KBM-7 (cell line): ENCODE measurements around the gene POU2F1.

Experiments used
- DNase-seq: peaks from one replicate; pipeline ENCODE4 v3.0.0-alpha.2; 2015
- in situ Hi-C: fragments of 300-500 bp; cut with MboI; formaldehyde crosslinking; loops from 2 replicates; pipeline ENCODE4 v1.14.3; 2020; ENCODE audit warnings: low sequenced_read_pairs, low pct_unique_long_range_greater_than_20kb, mixed read lengths

Gene POU2F1

GRCh38 chr1:167446966-167447365 is 226.3 kb downstream of the POU2F1 start:
- in situ Hi-C loops = no loop called here
- no peak for DNase-seq

GRCh38 chr1:167447521-167448136 is 226.9 kb downstream of the POU2F1 start:
- in situ Hi-C loops = no loop called here
- peak; percentile 83 for DNase-seq

- in situ Hi-C loops = no loop called here
- no peak for DNase-seq
Measured at GRCh38 chr1:167450843-167451242, 230.2 kb downstream of the POU2F1 start.

GRCh38 chr1:167452483-167452882 is 231.8 kb downstream of the POU2F1 start:
- no peak for DNase-seq
- in situ Hi-C loops = no loop called here

- in situ Hi-C loops = no loop called here
- no peak for DNase-seq
Measured at GRCh38 chr1:167453123-167453522, 232.4 kb downstream of the POU2F1 start.

- in situ Hi-C loops = no loop called here
- DNase-seq = peak; percentile 60
Measured at GRCh38 chr1:167454304-167454893, 233.7 kb downstream of the POU2F1 start.

GRCh38 chr1:167454894-167455785 is 234.5 kb downstream of the POU2F1 start:
- DNase-seq = peak; percentile 77
- in situ Hi-C loops = no loop called here

GRCh38 chr1:167455786-167456446 is 235.2 kb downstream of the POU2F1 start:
- in situ Hi-C loops = no loop called here
- DNase-seq = peak; percentile 30

- in situ Hi-C loops = no loop called here
- no peak for DNase-seq
Measured at GRCh38 chr1:167456524-167456923, 235.8 kb downstream of the POU2F1 start.

GRCh38 chr1:167456926-167457325 is 236.2 kb downstream of the POU2F1 start:
- in situ Hi-C loops = no loop called here
- DNase-seq = no peak

GRCh38 chr1:167457936-167458584 is 237.4 kb downstream of the POU2F1 start:
- no peak for DNase-seq
- in situ Hi-C loops = no loop called here

GRCh38 chr1:167460836-167461235 is 240.2 kb downstream of the POU2F1 start:
- no peak for DNase-seq
- in situ Hi-C loops = no loop called here

GRCh38 chr1:167462341-167462740 is 241.7 kb downstream of the POU2F1 start:
- no peak for DNase-seq
- in situ Hi-C loops = no loop called here

GRCh38 chr1:167463080-167463479 is 242.4 kb downstream of the POU2F1 start:
- no peak for DNase-seq
- in situ Hi-C loops = no loop called here

GRCh38 chr1:167463875-167464575 is 243.3 kb downstream of the POU2F1 start:
- in situ Hi-C loops = no loop called here
- DNase-seq = no peak

GRCh38 chr1:167465018-167465417 is 244.3 kb downstream of the POU2F1 start:
- in situ Hi-C loops = no loop called here
- DNase-seq = no peak

GRCh38 chr1:167465743-167466142 is 245.1 kb downstream of the POU2F1 start:
- in situ Hi-C loops = no loop called here
- DNase-seq = no peak

GRCh38 chr1:167467126-167467710 is 246.5 kb downstream of the POU2F1 start:
- in situ Hi-C loops = no loop called here
- no peak for DNase-seq
